K562 treated with DMSO at 1 percent for 24 hours (cell line): ENCODE data around the gene ZIC2. TPM values are rescaled to one million over a fixed set of nuclear protein-coding genes. Genes with fewer than 3 reads are reported as not detected.

Source experiments
- total RNA-seq: library from RNA; unstranded; fragments of 300-600 nt; gene quantifications from 2 replicates; pipeline ENCODE4 v1.2.3, GENCODE V29; 2022; ENCODE audit warnings: low read depth; ENCODE audit not compliant: insufficient read depth

Gene ZIC2
- 6.3 and 7.1 TPM in 2 replicates for total RNA-seq

GRCh38 chr13:99981735-99982035 lies at the start of gene ZIC2:
TSS of gene ZIC2 (plus strand) at chr13:99981784. CDS start at chr13:99982065, 281 bp downstream.

GRCh38 chr13:99971576-99972189 lies 9.9 kb upstream of the ZIC2 start, which contains the start of gene ZIC5:
TSS of gene ZIC5 (minus strand) at chr13:99971767. CDS start at chr13:99971603, 164 bp downstream.

Other genes starting within 250 kb of the ZIC2 start
- 0.23 and 0.73 TPM in 2 replicates for gene ZIC5, start 10.0 kb upstream of the ZIC2 start, total RNA-seq
- 6.5 and 13.4 TPM in 2 replicates for gene PCCA, start 107.3 kb downstream of the ZIC2 start, total RNA-seq